CD4-positive, alpha-beta T cell treated with Interleukin-15 for 1 hour (primary cell): Measurements from ENCODE around the gene TRIM71.

Experiments used
- DNase-seq: peaks from one replicate; pipeline ENCODE4 v3.0.0-alpha.2; 2020

Gene TRIM71

GRCh38 chr3:32946973-32947788 lies 129.4 kb downstream of the TRIM71 start:
- no peak for DNase-seq
